Gastroesophageal sphincter (tissue), 4 donors: ENCODE data around the gene SUCNR1. TPM values are rescaled to one million over a fixed set of nuclear protein-coding genes. Genes with fewer than 3 reads are reported as not detected.

Experiments
- ATAC-seq: fragments of 150-250 bp; one replicate; pipeline ENCODE4 v1.9.1; 2016; ENCODE audit warnings: mild to moderate bottlenecking, moderate library complexity
- H3K27ac ChIP-seq, 4 donors: fragments of 200-600 bp; sonication (generic) in 3 of 4; 1 replicate in 3 of 4; 2 replicates in 1 of 4; pipeline ENCODE4 v1.5.1; 2016 to 2019
- H3K27me3 ChIP-seq: fragments of 200-600 bp; sonication (generic); one replicate; pipeline ENCODE4 v1.5.1; 2019
- H3K36me3 ChIP-seq, 2 donors: fragments of 200-600 bp; sonication (generic); one replicate each; pipeline ENCODE4 v1.5.1; 2019; ENCODE audit warnings: control low read depth in 1 of 2
- H3K4me1 ChIP-seq, 3 donors: fragments of 200-600 bp; sonication (generic); 1 replicate in 2 of 3; 2 replicates in 1 of 3; pipeline ENCODE4 v1.5.1; 2016 to 2019; ENCODE audit warnings: control low read depth in 2 of 3
- H3K4me3 ChIP-seq, 2 donors: fragments of 200-600 bp; sonication (generic); one replicate each; pipeline ENCODE4 v1.5.1; 2019; ENCODE audit warnings: mild to moderate bottlenecking in 1 of 2, moderate library complexity in 1 of 2
- H3K9me3 ChIP-seq, 3 donors: fragments of 200-600 bp; sonication (generic); one replicate each; pipeline ENCODE4 v1.5.1; 2017 to 2019; ENCODE audit warnings: control low read depth in 2 of 3
- EP300 ChIP-seq: sonication (generic); formaldehyde crosslinking; IDR thresholded peaks from one replicate; pipeline ENCODE4 v1.6.1; 2017; ENCODE audit warnings: antibody characterized with exemption, mild to moderate bottlenecking
- POLR2A ChIP-seq, 2 donors: fragments of 450-650 bp; IDR thresholded peaks; one replicate each; pipeline ENCODE4 v1.6.1; 2017; ENCODE audit warnings: antibody characterized with exemption in 2 of 2, mild to moderate bottlenecking in 2 of 2, moderate library complexity in 1 of 2
- POLR2AphosphoS5 ChIP-seq: sonication (generic); formaldehyde crosslinking; IDR thresholded peaks from one replicate; pipeline ENCODE4 v1.6.1; 2017; ENCODE audit warnings: antibody characterized with exemption
- WGBS, 2 donors: methylation state at CpG; one replicate each; pipeline ENCODE4 v1.1.5; 2018; ENCODE audit warnings: low coverage in 1 of 2; 5-methylcytosine and 5-hydroxymethylcytosine counted together
- total RNA-seq, 4 donors: library from RNA; depleted of rRNA; stranded (reverse); fragments of >200 nt; gene quantifications; one replicate each; pipeline ENCODE4 v1.1.0, GENCODE V29; 2016
- TF ChIP-seq, protein P1 (sequence below), 4 experiments: fragments of 200-600 bp in 2 of 4; fragments of 450-650 bp in 2 of 4; sonication (generic) in 1 of 4; IDR thresholded peaks; one replicate each; pipeline ENCODE4 v1.5.1; 2017 to 2019; ENCODE audit warnings: antibody characterized with exemption in 4 of 4, mild to moderate bottlenecking in 2 of 4, moderate library complexity in 2 of 4

The SUCNR1 gene
- total RNA-seq, 4 donors from 2014 or later: 0.12 to 0.74 (median 0.13) TPM; not detected in 1

GRCh38 chr3:151877269-151877668 lies 3.8 kb downstream of the SUCNR1 start:
- H3K9me3 ChIP-seq: no peaks in the 10 kb centered on the region
- no peak for TF ChIP-seq POLR2AphosphoS5
- TF ChIP-seq EP300: no peak
- TF ChIP-seq, protein P1, sequence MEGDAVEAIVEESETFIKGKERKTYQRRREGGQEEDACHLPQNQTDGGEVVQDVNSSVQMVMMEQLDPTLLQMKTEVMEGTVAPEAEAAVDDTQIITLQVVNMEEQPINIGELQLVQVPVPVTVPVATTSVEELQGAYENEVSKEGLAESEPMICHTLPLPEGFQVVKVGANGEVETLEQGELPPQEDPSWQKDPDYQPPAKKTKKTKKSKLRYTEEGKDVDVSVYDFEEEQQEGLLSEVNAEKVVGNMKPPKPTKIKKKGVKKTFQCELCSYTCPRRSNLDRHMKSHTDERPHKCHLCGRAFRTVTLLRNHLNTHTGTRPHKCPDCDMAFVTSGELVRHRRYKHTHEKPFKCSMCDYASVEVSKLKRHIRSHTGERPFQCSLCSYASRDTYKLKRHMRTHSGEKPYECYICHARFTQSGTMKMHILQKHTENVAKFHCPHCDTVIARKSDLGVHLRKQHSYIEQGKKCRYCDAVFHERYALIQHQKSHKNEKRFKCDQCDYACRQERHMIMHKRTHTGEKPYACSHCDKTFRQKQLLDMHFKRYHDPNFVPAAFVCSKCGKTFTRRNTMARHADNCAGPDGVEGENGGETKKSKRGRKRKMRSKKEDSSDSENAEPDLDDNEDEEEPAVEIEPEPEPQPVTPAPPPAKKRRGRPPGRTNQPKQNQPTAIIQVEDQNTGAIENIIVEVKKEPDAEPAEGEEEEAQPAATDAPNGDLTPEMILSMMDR (IDR thresholded peaks at IDR 0.05): no peak
- TF ChIP-seq POLR2A (IDR thresholded peaks at IDR 0.05): no peak
- no peaks in the 10 kb centered on the region for H3K27me3 ChIP-seq
- ATAC-seq: no peak
- H3K27ac ChIP-seq: no peak overlapping the region
- 83 to 91% methylated on average over 1 to 2 of the region's 2 CpGs for WGBS, 2 donors
- H3K4me1 ChIP-seq: peaks cover 2 to 18% (median 5%) of the 10 kb centered on the region in 3 donors
- no peaks in the 10 kb centered on the region for H3K36me3 ChIP-seq
- H3K4me3 ChIP-seq: no peak overlapping the region

DNA sequence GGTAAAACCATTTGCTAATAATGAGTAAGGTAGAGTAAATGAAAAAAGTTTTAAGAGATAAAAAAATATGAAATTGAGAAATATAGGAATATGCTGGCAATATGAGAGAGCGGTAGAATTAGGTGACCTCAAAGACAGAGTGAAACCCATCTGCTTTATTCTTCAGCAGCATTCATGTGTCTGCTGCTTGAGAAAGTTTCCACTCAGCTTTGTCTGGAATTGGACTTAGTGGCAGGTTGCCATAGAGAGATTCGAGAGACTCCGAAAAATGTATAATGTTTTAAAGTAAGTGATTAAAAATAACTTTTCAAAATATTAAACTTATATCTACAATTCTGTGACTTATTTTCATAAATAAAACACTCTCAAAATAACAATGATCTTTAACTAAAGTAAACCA lies 5.0 kb downstream of the SUCNR1 start:
- Histone ChIP-seq H3K27ac (no peak overlapping the region), H3K9me3 (no peaks in the 10 kb centered on the region), H3K4me1 (peaks cover 2 to 18% (median 5%) of the 10 kb centered on the region in 3 donors), H3K36me3 (no peaks in the 10 kb centered on the region), H3K27me3 (no peaks in the 10 kb centered on the region), H3K4me3 (no peak overlapping the region)
- no peak for ATAC-seq
- TF ChIP-seq, protein P1 (IDR thresholded peaks at IDR 0.05): no peak
- WGBS, 2 donors: 19 to 34% methylated on average over 3 of the region's 3 CpGs

- TF ChIP-seq, protein P1 (IDR thresholded peaks at IDR 0.05): no peak
- TF ChIP-seq POLR2AphosphoS5: no peak
- TF ChIP-seq POLR2A (IDR thresholded peaks at IDR 0.05): no peak
- TF ChIP-seq EP300: no peak
- peaks cover 2 to 18% (median 5%) of the 10 kb centered on the region in 3 donors for H3K4me1 ChIP-seq
- ATAC-seq: no peak
- no peaks in the 10 kb centered on the region for H3K36me3 ChIP-seq
- WGBS, 2 donors: 33 to 71% methylated on average over 1 of the region's 1 CpG
- no peak overlapping the region for H3K27ac ChIP-seq
- no peak overlapping the region for H3K4me3 ChIP-seq
- H3K27me3 ChIP-seq: no peaks in the 10 kb centered on the region
- H3K9me3 ChIP-seq: peaks cover 0 to 2% (median 0%) of the 10 kb centered on the region in 3 donors
These were observed 5.6 kb downstream of the SUCNR1 start for GRCh38 chr3:151879037-151879436.

GRCh38 chr3:151879679-151880415 lies 6.4 kb downstream of the SUCNR1 start:
- H3K4me1 ChIP-seq: peaks cover 2 to 18% (median 5%) of the 10 kb centered on the region in 3 donors
- TF ChIP-seq, protein P1 (IDR thresholded peaks at IDR 0.05): no peak
- TF ChIP-seq POLR2A (IDR thresholded peaks at IDR 0.05) (no peak), POLR2AphosphoS5 (no peak), EP300 (no peak)
- H3K36me3 ChIP-seq: no peaks in the 10 kb centered on the region
- no peak overlapping the region for H3K27ac ChIP-seq
- peaks cover 0 to 10% (median 0%) of the 10 kb centered on the region in 3 donors for H3K9me3 ChIP-seq
- no peak for ATAC-seq
- 43 to 45% methylated on average over 3 of the region's 3 CpGs for WGBS, 2 donors
- H3K4me3 ChIP-seq: no peak overlapping the region
- no peaks in the 10 kb centered on the region for H3K27me3 ChIP-seq

- Histone ChIP-seq H3K4me1 (peaks cover 2 to 18% (median 5%) of the 10 kb centered on the region in 3 donors), H3K27me3 (no peaks in the 10 kb centered on the region), H3K4me3 (no peak overlapping the region), H3K9me3 (peaks cover 0 to 13% (median 0%) of the 10 kb centered on the region in 3 donors), H3K36me3 (no peaks in the 10 kb centered on the region), H3K27ac (no peak overlapping the region)
- 27 to 52% methylated on average over 2 of the region's 2 CpGs for WGBS, 2 donors
- TF ChIP-seq EP300 (no peak), POLR2AphosphoS5 (no peak), POLR2A (IDR thresholded peaks at IDR 0.05) (no peak)
- TF ChIP-seq, protein P1 (IDR thresholded peaks at IDR 0.05): no peak
- no peak for ATAC-seq
These were observed 6.9 kb downstream of the SUCNR1 start for GRCh38 chr3:151880416-151880690.
